Type B pancreatic cell (in vitro differentiated cells): ENCODE measurements around the gene RPS6KA2. TPM values are rescaled to one million over a fixed set of nuclear protein-coding genes. Genes with fewer than 3 reads are reported as not detected.

Experiments
- DNase-seq: peaks from one replicate; pipeline ENCODE4 v3.0.0; 2021; ENCODE audit warnings: mixed read lengths; ENCODE audit not compliant: unreplicated experiment; ENCODE audit errors: extremely low spot score
- H3K27ac Mint-ChIP-seq: 2 replicates; pipeline ENCODE4 v1.8.0; 2021; ENCODE audit warnings: mild to moderate bottlenecking, mixed read lengths
- H3K27me3 Mint-ChIP-seq: 2 replicates; pipeline ENCODE4 v1.8.0; 2021; ENCODE audit warnings: mixed read lengths
- H3K36me3 Mint-ChIP-seq: 2 replicates; pipeline ENCODE4 v1.8.0; 2021; ENCODE audit warnings: mixed read lengths
- H3K4me1 Mint-ChIP-seq: one replicate; pipeline ENCODE4 v1.8.0; 2021; ENCODE audit warnings: mixed read lengths; ENCODE audit not compliant: unreplicated experiment
- H3K4me3 Mint-ChIP-seq: 2 replicates; pipeline ENCODE4 v1.8.0; 2021; ENCODE audit warnings: mild to moderate bottlenecking, mixed read lengths
- H3K9me3 Mint-ChIP-seq: 2 replicates; pipeline ENCODE4 v1.8.0; 2021; ENCODE audit warnings: mixed read lengths
- CTCF ChIP-seq: fragments of 200-600 bp; sonication (generic); conservative IDR thresholded peaks from 2 replicates; pipeline ENCODE4 v1.5.0; 2021; ENCODE audit warnings: antibody characterized with exemption, mild to moderate bottlenecking
- total RNA-seq: library from RNA; stranded (reverse); gene quantifications from 2 replicates; pipeline ENCODE4 v1.2.1, GENCODE V29; 2021; ENCODE audit warnings: low replicate concordance

Gene RPS6KA2
- total RNA-seq, 1 donor from 2014 or later, result 23.8 TPM

- no peak for TF ChIP-seq CTCF
- no peak overlapping the region for H3K4me3 Mint-ChIP-seq
- DNase-seq, result no peak
- H3K4me1 Mint-ChIP-seq, result peaks cover 38% of the 10 kb centered on the region
- H3K36me3 Mint-ChIP-seq, result peaks cover 5% of the 10 kb centered on the region
- H3K27me3 Mint-ChIP-seq, result no peaks in the 10 kb centered on the region
- H3K27ac Mint-ChIP-seq, result no peak overlapping the region
- H3K9me3 Mint-ChIP-seq, result peaks cover 5% of the 10 kb centered on the region
Observed at GRCh38 chr6:166592821-166593220, 34.2 kb downstream of the RPS6KA2 start.

- no peaks in the 10 kb centered on the region for H3K27me3 Mint-ChIP-seq
- no peak overlapping the region for H3K4me3 Mint-ChIP-seq
- no peaks in the 10 kb centered on the region for H3K36me3 Mint-ChIP-seq
- H3K9me3 Mint-ChIP-seq, result peaks cover 5% of the 10 kb centered on the region
- no peak for DNase-seq
- TF ChIP-seq CTCF, result no peak
- peaks cover 37% of the 10 kb centered on the region for H3K4me1 Mint-ChIP-seq
- no peak overlapping the region for H3K27ac Mint-ChIP-seq
Observed at GRCh38 chr6:166591961-166592520, 35.0 kb downstream of the RPS6KA2 start.

- no peak for TF ChIP-seq CTCF
- peaks cover 34% of the 10 kb centered on the region for H3K4me1 Mint-ChIP-seq
Observed at GRCh38 chr6:166591026-166591425, 36.0 kb downstream of the RPS6KA2 start.

GRCh38 chr6:166589786-166590574 lies 37.1 kb downstream of the RPS6KA2 start:
- H3K4me3 Mint-ChIP-seq, result no peak overlapping the region
- no peaks in the 10 kb centered on the region for H3K36me3 Mint-ChIP-seq
- H3K9me3 Mint-ChIP-seq, result no peaks in the 10 kb centered on the region
- H3K27me3 Mint-ChIP-seq, result no peaks in the 10 kb centered on the region
- no peak overlapping the region for H3K27ac Mint-ChIP-seq
- no peak for DNase-seq
- no peak for TF ChIP-seq CTCF
- H3K4me1 Mint-ChIP-seq, result peaks cover 30% of the 10 kb centered on the region

More at GRCh38 chr6:166591026-166591425, 36.0 kb downstream of the RPS6KA2 start:
- H3K4me3 Mint-ChIP-seq, result no peak overlapping the region
- no peak for DNase-seq
- H3K27me3 Mint-ChIP-seq, result no peaks in the 10 kb centered on the region
- H3K36me3 Mint-ChIP-seq, result no peaks in the 10 kb centered on the region
- peaks cover 3% of the 10 kb centered on the region for H3K9me3 Mint-ChIP-seq
- peak overlapping the region; percentile 12 for H3K27ac Mint-ChIP-seq

GRCh38 chr6:166589337-166589731 lies 37.7 kb downstream of the RPS6KA2 start:
- Mint-ChIP-seq H3K4me3 (no peak overlapping the region), H3K4me1 (peaks cover 33% of the 10 kb centered on the region), H3K36me3 (no peaks in the 10 kb centered on the region), H3K9me3 (no peaks in the 10 kb centered on the region), H3K27ac (no peak overlapping the region), H3K27me3 (no peaks in the 10 kb centered on the region)
- TF ChIP-seq CTCF, result no peak
- DNase-seq, result no peak
